Measurements from ENCODE around the gene PRKAA1.

The PRKAA1 gene

GRCh38 chr5:40775085-40775845 lies 22.9 kb downstream of the PRKAA1 start:
- Histone ChIP-seq H4K20me1 (ENCODE audit: insufficient read depth, low read length, poor library complexity, severe bottlenecking) (peaks cover 21% of the 10 kb centered on the region), H3K4me1 (ENCODE audit: insufficient read depth, low read length, poor library complexity, severe bottlenecking) (peaks cover 11% of the 10 kb centered on the region), H3K27me3 (ENCODE audit: insufficient read depth, low read length, poor library complexity, severe bottlenecking) (no peaks in the 10 kb centered on the region), H3K9ac (ENCODE audit: low read depth, low read length, poor library complexity, severe bottlenecking) (no peak overlapping the region), H3K4me2 (ENCODE audit: low read depth, low read length, poor library complexity, severe bottlenecking) (no peak overlapping the region), H3F3A (ENCODE audit: low read depth) (no peaks in the 10 kb centered on the region), H3K79me2 (ENCODE audit: insufficient read depth, low read length) (peaks cover 21% of the 10 kb centered on the region), H2AFZ (ENCODE audit: low read length) (no peak overlapping the region), H3K36me3 (ENCODE audit: insufficient read depth, low read length) (peaks cover 60% of the 10 kb centered on the region), H3K9me2 (replicated peaks; ENCODE audit: low read depth, low read length) (no peaks in the 10 kb centered on the region), H3K9me3 (ENCODE audit: insufficient read depth, low read depth, low read length) (no peaks in the 10 kb centered on the region), H3K4me3 (ENCODE audit: low read length, poor library complexity, severe bottlenecking) (no peak overlapping the region)
- TF ChIP-seq, protein P1, sequence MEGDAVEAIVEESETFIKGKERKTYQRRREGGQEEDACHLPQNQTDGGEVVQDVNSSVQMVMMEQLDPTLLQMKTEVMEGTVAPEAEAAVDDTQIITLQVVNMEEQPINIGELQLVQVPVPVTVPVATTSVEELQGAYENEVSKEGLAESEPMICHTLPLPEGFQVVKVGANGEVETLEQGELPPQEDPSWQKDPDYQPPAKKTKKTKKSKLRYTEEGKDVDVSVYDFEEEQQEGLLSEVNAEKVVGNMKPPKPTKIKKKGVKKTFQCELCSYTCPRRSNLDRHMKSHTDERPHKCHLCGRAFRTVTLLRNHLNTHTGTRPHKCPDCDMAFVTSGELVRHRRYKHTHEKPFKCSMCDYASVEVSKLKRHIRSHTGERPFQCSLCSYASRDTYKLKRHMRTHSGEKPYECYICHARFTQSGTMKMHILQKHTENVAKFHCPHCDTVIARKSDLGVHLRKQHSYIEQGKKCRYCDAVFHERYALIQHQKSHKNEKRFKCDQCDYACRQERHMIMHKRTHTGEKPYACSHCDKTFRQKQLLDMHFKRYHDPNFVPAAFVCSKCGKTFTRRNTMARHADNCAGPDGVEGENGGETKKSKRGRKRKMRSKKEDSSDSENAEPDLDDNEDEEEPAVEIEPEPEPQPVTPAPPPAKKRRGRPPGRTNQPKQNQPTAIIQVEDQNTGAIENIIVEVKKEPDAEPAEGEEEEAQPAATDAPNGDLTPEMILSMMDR (conservative IDR thresholded peaks at IDR 0.05; ENCODE audit: low read length) = no peak
- no peak for TF ChIP-seq EZH2phosphoT487 (IDR thresholded peaks at IDR 0.05; ENCODE audit: borderline replicate concordance)

- no peaks in the 10 kb centered on the region for H3F3A ChIP-seq (ENCODE audit: low read depth)
- H2AFZ ChIP-seq (ENCODE audit: low read length) = no peak overlapping the region
- no peaks in the 10 kb centered on the region for H3K27me3 ChIP-seq (ENCODE audit: insufficient read depth, low read length, poor library complexity, severe bottlenecking)
- H3K9me3 ChIP-seq (ENCODE audit: insufficient read depth, low read depth, low read length) = no peaks in the 10 kb centered on the region
- H3K9me2 ChIP-seq (replicated peaks; ENCODE audit: low read depth, low read length) = no peaks in the 10 kb centered on the region
- H3K36me3 ChIP-seq (ENCODE audit: insufficient read depth, low read length) = peaks cover 67% of the 10 kb centered on the region
- TF ChIP-seq, protein P1 (conservative IDR thresholded peaks at IDR 0.05; ENCODE audit: low read length) = peak; percentile 34
- no peak for TF ChIP-seq EZH2phosphoT487 (IDR thresholded peaks at IDR 0.05; ENCODE audit: borderline replicate concordance)
- H3K4me2 ChIP-seq (ENCODE audit: low read depth, low read length, poor library complexity, severe bottlenecking) = no peak overlapping the region
- H3K4me1 ChIP-seq (ENCODE audit: insufficient read depth, low read length, poor library complexity, severe bottlenecking) = peaks cover 11% of the 10 kb centered on the region
- H4K20me1 ChIP-seq (ENCODE audit: insufficient read depth, low read length, poor library complexity, severe bottlenecking) = peaks cover 14% of the 10 kb centered on the region
- no peak overlapping the region for H3K4me3 ChIP-seq (ENCODE audit: low read length, poor library complexity, severe bottlenecking)
- H3K9ac ChIP-seq (ENCODE audit: low read depth, low read length, poor library complexity, severe bottlenecking) = no peak overlapping the region
- peaks cover 15% of the 10 kb centered on the region for H3K79me2 ChIP-seq (ENCODE audit: insufficient read depth, low read length)
Observed at GRCh38 chr5:40774623-40775022, 23.6 kb downstream of the PRKAA1 start.

- peaks cover 93% of the 10 kb centered on the region for H3K36me3 ChIP-seq (ENCODE audit: insufficient read depth, low read length)
Observed at GRCh38 chr5:40770764-40771163, 27.4 kb downstream of the PRKAA1 start.

More at GRCh38 chr5:40770764-40771163, 27.4 kb downstream of the PRKAA1 start:
- TF ChIP-seq, protein P1 (conservative IDR thresholded peaks at IDR 0.05; ENCODE audit: low read length) = no peak
- TF ChIP-seq EZH2phosphoT487 (IDR thresholded peaks at IDR 0.05; ENCODE audit: borderline replicate concordance) = no peak
- Histone ChIP-seq H2AFZ (ENCODE audit: low read length) (no peak overlapping the region), H3K9ac (ENCODE audit: low read depth, low read length, poor library complexity, severe bottlenecking) (no peak overlapping the region), H3K27me3 (ENCODE audit: insufficient read depth, low read length, poor library complexity, severe bottlenecking) (no peaks in the 10 kb centered on the region), H4K20me1 (ENCODE audit: insufficient read depth, low read length, poor library complexity, severe bottlenecking) (no peaks in the 10 kb centered on the region), H3K4me1 (ENCODE audit: insufficient read depth, low read length, poor library complexity, severe bottlenecking) (peaks cover 2% of the 10 kb centered on the region), H3K4me2 (ENCODE audit: low read depth, low read length, poor library complexity, severe bottlenecking) (no peak overlapping the region), H3K9me3 (ENCODE audit: insufficient read depth, low read depth, low read length) (no peaks in the 10 kb centered on the region), H3K4me3 (ENCODE audit: low read length, poor library complexity, severe bottlenecking) (no peak overlapping the region), H3K79me2 (ENCODE audit: insufficient read depth, low read length) (no peaks in the 10 kb centered on the region), H3F3A (ENCODE audit: low read depth) (no peaks in the 10 kb centered on the region), H3K9me2 (replicated peaks; ENCODE audit: low read depth, low read length) (no peaks in the 10 kb centered on the region)

Measured in Loucy (cell line).